ENCODE results near the gene GRIK2.
"Not testable (repeated sequence)": the region's sequence is repeated elsewhere in the genome, so short reads cannot be mapped to it uniquely, and the experiment has no call there.

The GRIK2 gene

DNA sequence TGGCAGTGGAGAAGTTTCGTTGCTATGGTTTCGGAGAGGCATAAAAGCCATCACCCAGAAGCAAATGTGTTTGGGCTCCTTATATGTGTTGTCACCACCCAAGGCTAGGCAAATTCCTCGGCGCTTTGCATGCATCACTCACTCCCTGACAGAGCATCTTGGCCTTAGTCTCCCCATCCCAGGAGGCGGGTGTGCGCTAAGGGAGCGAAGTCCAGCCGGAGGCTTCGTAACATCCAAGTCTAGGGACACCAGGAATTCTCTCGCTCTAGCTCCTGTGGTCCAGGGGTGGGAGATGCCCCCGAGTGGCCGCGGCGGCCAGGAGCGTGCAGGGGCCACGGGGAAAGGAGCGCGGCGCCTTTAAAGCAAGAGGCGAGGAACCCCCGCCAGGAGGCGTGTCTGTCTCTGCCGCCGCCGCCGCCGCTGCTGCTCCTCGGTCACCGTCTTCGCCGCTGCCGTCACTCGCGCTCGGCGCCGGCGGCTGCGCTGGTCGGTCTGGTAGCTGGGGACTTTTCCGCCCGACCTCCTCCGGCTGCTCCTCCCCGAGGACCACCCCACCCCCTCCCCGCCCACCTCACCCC, at the start of gene GRIK2:
TSS of gene GRIK2 (plus strand) at position 458 of the 578 bp plus-strand sequence.
- no CpG with 5 or more reads among the region's 45 CpGs for WGBS (ENCODE audit: insufficient coverage, insufficient read length)
- no peak within 1 kb of the TSS for H3K27ac ChIP-seq (ENCODE audit: low read length)
- H3K4me1 ChIP-seq (ENCODE audit: control insufficient read depth, insufficient read depth, low read length), result no peaks in the 10 kb centered on the region
- no peaks in the 10 kb centered on the region for H3K36me3 ChIP-seq (ENCODE audit: control insufficient read depth, insufficient read depth, low read length)
- H3K9me3 ChIP-seq (ENCODE audit: control insufficient read depth, insufficient read depth, low read length), result no peaks in the 10 kb centered on the region
- H3K4me3 ChIP-seq (ENCODE audit: low read length), result peak within 1 kb of the TSS; percentile 48; the same call in 1 of the 2 replicates
- no peak for DNase-seq (ENCODE audit: low read depth, low spot score)
- peaks cover 7% of the 10 kb centered on the region; the same call in 1 of the 2 replicates for H3K27me3 ChIP-seq (ENCODE audit: control insufficient read depth, insufficient read depth, low read length)

DNA sequence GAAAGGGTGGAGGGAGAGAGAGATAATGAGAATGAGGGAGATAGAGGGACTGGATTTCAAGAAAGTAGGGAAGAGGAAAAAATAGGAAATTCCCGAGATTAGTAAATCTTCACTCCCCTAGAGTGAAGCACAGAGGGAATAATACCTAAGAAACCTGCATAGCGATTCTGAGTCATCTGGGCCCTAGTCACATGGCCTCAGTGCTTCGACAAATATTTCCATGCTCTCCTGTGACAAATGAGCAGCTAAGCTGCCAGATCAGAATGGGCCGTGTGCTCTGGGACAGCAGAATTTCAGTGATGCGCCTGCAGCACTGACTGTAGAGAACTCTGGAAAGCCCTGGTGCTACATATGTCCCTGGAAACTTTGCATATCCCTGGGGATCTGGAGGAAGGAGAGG, 48.6 kb upstream of the GRIK2 start:
- Histone ChIP-seq H3K27ac (ENCODE audit: low read length) (no peak overlapping the region), H3K4me1 (ENCODE audit: control insufficient read depth, insufficient read depth, low read length) (no peaks in the 10 kb centered on the region), H3K9me3 (ENCODE audit: control insufficient read depth, insufficient read depth, low read length) (no peaks in the 10 kb centered on the region), H3K27me3 (ENCODE audit: control insufficient read depth, insufficient read depth, low read length) (no peaks in the 10 kb centered on the region), H3K4me3 (ENCODE audit: low read length) (no peak overlapping the region), H3K36me3 (ENCODE audit: control insufficient read depth, insufficient read depth, low read length) (no peaks in the 10 kb centered on the region)
- no peak for DNase-seq (ENCODE audit: low read depth, low spot score)
- WGBS (ENCODE audit: insufficient coverage, insufficient read length), result no CpG with 5 or more reads among the region's 5 CpGs

DNA sequence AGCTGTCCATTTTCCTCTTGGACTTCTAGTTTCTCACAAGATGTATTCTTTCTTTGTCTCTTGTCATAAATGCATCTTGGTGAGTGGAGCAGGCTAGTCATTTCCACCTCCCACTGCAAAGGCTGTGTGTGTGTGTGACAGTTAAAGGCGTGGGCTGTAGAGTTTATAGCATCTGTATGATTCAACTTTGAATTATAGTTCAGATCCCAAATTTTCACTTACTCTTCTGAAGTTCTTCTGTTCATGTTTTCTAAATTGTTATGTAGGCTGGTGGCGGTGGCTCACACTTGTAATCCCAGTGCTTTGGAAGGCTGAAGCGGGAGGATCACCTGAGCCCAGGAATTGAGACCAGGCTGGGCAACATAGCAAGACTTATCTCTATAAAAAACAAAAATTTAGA, 44.7 kb upstream of the GRIK2 start:
- no peak for DNase-seq (ENCODE audit: low read depth, low spot score)
- no peaks in the 10 kb centered on the region for H3K4me1 ChIP-seq (ENCODE audit: control insufficient read depth, insufficient read depth, low read length)
- no CpG with 5 or more reads among the region's 3 CpGs for WGBS (ENCODE audit: insufficient coverage, insufficient read length)

DNA sequence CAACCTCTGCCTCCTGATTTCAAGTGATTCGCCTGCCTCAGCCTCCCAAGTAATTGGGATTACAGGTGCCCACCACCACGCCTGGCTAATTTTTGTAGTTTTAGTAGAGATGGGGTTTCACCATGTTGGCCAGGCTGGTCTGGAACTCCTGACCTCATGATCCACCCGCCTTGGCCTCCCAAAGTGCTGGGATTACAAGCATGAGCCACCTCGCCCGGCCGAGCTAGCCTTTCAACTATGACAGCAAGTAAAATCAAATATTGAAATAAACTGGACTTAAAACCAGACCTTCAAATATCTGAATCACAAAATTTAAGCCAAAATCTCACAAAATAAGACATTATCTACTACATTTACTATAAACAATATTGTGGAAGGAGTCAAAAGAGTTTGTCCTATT, 42.9 kb upstream of the GRIK2 start:
- WGBS (ENCODE audit: insufficient coverage, insufficient read length), result no CpG with 5 or more reads among the region's 6 CpGs
- not testable (repeated sequence) for H3K27ac ChIP-seq (ENCODE audit: low read length); H3K27me3 ChIP-seq (ENCODE audit: control insufficient read depth, insufficient read depth, low read length); H3K9me3 ChIP-seq (ENCODE audit: control insufficient read depth, insufficient read depth, low read length); H3K4me3 ChIP-seq (ENCODE audit: low read length); H3K4me1 ChIP-seq (ENCODE audit: control insufficient read depth, insufficient read depth, low read length); DNase-seq (ENCODE audit: low read depth, low spot score); H3K36me3 ChIP-seq (ENCODE audit: control insufficient read depth, insufficient read depth, low read length)

More for the DNA sequence above, 44.7 kb upstream of the GRIK2 start:
- Histone ChIP-seq H3K36me3 (ENCODE audit: control insufficient read depth, insufficient read depth, low read length) (no peaks in the 10 kb centered on the region), H3K27ac (ENCODE audit: low read length) (no peak overlapping the region), H3K4me3 (ENCODE audit: low read length) (no peak overlapping the region), H3K27me3 (ENCODE audit: control insufficient read depth, insufficient read depth, low read length) (no peaks in the 10 kb centered on the region), H3K9me3 (ENCODE audit: control insufficient read depth, insufficient read depth, low read length) (no peaks in the 10 kb centered on the region)

DNA sequence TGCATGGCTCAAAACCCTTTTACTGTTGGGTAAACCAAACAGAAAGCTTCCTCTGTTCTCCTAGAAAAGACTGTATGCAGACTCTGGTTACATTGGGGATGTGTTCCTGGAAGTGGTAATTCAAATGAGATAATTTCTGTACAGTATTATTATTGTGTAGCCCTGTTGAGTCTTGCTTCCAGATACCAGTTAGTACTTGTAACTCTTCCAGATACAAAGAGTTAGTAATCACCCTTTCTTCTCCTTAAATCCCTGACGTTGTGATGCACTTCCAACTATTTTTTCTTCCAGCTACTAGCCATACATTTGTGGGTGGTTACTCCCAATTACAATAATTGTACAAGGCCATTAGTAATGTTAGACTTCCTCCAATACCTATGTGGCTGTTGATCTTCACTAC, 42.3 kb upstream of the GRIK2 start:
- no peaks in the 10 kb centered on the region for H3K4me1 ChIP-seq (ENCODE audit: control insufficient read depth, insufficient read depth, low read length)
- H3K27ac ChIP-seq (ENCODE audit: low read length), result no peak overlapping the region
- no peaks in the 10 kb centered on the region for H3K36me3 ChIP-seq (ENCODE audit: control insufficient read depth, insufficient read depth, low read length)
- H3K27me3 ChIP-seq (ENCODE audit: control insufficient read depth, insufficient read depth, low read length), result no peaks in the 10 kb centered on the region
- H3K4me3 ChIP-seq (ENCODE audit: low read length), result no peak overlapping the region
- DNase-seq (ENCODE audit: low read depth, low spot score), result no peak
- no peaks in the 10 kb centered on the region for H3K9me3 ChIP-seq (ENCODE audit: control insufficient read depth, insufficient read depth, low read length)
- WGBS (ENCODE audit: insufficient coverage, insufficient read length), result no CpG with 5 or more reads among the region's 1 CpG

DNA sequence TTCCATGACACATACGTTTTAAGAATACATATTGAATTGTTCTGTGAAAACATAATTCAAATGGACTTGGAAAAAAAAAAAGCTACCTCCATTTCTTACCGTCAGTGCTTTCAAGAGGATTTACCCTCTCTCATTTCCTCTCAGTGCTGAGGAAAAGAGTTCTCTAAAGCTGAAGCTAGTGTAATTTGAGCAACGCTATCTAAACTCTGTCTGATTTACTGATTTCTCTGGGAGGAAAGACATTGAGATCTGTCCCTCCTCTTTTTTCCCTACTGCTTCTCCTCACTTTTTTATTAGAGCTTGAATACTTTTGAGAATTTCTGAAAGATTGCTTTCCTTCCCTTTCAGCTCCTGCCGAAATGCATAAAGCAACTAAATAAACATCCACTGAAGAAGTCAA, 41.2 kb upstream of the GRIK2 start:
- WGBS (ENCODE audit: insufficient coverage, insufficient read length), result no CpG with 5 or more reads among the region's 4 CpGs
- Histone ChIP-seq H3K4me1 (ENCODE audit: control insufficient read depth, insufficient read depth, low read length) (no peaks in the 10 kb centered on the region), H3K27ac (ENCODE audit: low read length) (no peak overlapping the region), H3K36me3 (ENCODE audit: control insufficient read depth, insufficient read depth, low read length) (no peaks in the 10 kb centered on the region), H3K4me3 (ENCODE audit: low read length) (no peak overlapping the region), H3K27me3 (ENCODE audit: control insufficient read depth, insufficient read depth, low read length) (no peaks in the 10 kb centered on the region), H3K9me3 (ENCODE audit: control insufficient read depth, insufficient read depth, low read length) (no peaks in the 10 kb centered on the region)
- no peak for DNase-seq (ENCODE audit: low read depth, low spot score)

DNA sequence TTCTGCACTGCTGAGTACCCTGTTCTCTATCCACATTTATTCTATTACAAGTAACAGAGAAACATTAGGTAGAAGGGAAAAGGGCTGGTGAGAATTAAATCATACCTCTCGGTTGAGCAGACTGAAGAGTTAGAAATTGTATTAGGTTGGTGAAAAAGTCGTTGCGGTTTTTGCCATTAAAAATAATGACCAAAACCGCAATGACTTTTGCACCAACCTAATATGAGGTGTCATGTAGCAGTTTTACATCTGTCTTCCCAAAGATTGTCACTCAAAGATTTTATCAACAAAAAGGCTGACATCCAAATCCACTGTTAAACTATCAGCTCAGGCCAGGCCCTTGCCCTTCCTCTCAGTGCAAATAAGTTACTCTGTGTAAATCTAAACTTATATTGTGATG, 28.3 kb upstream of the GRIK2 start:
- no peaks in the 10 kb centered on the region for H3K27me3 ChIP-seq (ENCODE audit: control insufficient read depth, insufficient read depth, low read length)
- no peaks in the 10 kb centered on the region for H3K36me3 ChIP-seq (ENCODE audit: control insufficient read depth, insufficient read depth, low read length)
- WGBS (ENCODE audit: insufficient coverage, insufficient read length), result 100% methylated on average over 2 of the region's 4 CpGs
- H3K4me3 ChIP-seq (ENCODE audit: low read length), result no peak overlapping the region
- H3K4me1 ChIP-seq (ENCODE audit: control insufficient read depth, insufficient read depth, low read length), result no peaks in the 10 kb centered on the region
- H3K27ac ChIP-seq (ENCODE audit: low read length), result no peak overlapping the region
- H3K9me3 ChIP-seq (ENCODE audit: control insufficient read depth, insufficient read depth, low read length), result no peaks in the 10 kb centered on the region
- no peak for DNase-seq (ENCODE audit: low read depth, low spot score)

DNA sequence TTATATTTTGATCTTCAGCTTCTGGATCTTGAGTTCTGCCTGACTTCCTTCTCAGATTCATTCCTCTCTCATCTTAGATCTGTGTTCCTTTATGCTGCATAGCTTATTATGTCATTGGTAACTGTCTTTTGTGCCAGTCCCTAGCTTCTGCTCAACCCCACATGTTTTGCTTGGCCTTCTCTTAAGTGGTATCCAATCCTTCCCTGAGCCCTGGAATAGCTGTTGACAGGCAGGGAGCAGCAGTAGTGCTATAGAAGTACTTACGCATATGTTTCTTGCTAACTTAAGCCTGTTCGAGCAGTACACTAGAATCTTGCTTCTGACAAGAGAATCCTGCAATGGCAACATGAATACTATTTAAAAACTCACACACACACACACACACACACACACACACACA, 13.6 kb upstream of the GRIK2 start:
- Histone ChIP-seq H3K9me3 (ENCODE audit: control insufficient read depth, insufficient read depth, low read length) (no peaks in the 10 kb centered on the region), H3K4me3 (ENCODE audit: low read length) (no peak overlapping the region), H3K4me1 (ENCODE audit: control insufficient read depth, insufficient read depth, low read length) (no peaks in the 10 kb centered on the region), H3K27ac (ENCODE audit: low read length) (no peak overlapping the region), H3K27me3 (ENCODE audit: control insufficient read depth, insufficient read depth, low read length) (no peaks in the 10 kb centered on the region), H3K36me3 (ENCODE audit: control insufficient read depth, insufficient read depth, low read length) (no peaks in the 10 kb centered on the region)
- no CpG with 5 or more reads among the region's 2 CpGs for WGBS (ENCODE audit: insufficient coverage, insufficient read length)
- no peak for DNase-seq (ENCODE audit: low read depth, low spot score)

DNA sequence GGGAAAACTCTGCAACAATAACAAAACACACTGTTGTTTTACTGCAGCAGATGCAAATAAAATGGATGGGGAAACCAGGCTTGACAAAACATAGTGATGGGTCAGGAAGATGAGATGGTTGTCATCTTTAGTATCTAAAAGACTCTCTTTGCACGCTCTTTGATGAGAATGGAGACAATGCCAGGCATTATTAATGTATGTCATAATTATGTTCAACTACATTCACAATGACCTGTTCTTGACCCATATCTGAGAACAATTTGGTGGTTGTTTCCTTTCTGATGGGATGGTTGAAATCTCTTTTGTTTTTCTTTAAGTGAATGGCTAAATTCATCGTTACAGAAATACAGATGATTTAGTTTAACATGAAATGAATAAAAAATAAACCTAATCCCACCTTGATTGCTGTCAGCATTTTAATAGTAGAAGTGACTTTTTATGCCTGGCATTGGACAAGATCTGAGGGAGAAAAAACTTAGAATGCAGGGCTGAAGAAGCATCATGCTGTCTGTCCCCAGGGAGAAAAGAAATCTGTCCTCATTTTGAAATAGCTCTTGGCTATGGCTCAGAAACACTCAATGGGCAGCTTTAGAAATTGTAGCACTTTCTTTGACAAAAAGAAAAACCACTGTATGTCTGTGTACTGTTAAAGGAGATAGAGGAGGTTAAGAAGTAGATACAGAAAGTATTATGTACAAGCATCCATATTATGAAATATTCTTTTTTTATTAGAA, 12.4 kb upstream of the GRIK2 start:
- Histone ChIP-seq H3K4me1 (ENCODE audit: control insufficient read depth, insufficient read depth, low read length) (no peaks in the 10 kb centered on the region), H3K27ac (ENCODE audit: low read length) (no peak overlapping the region), H3K9me3 (ENCODE audit: control insufficient read depth, insufficient read depth, low read length) (no peaks in the 10 kb centered on the region), H3K36me3 (ENCODE audit: control insufficient read depth, insufficient read depth, low read length) (no peaks in the 10 kb centered on the region), H3K27me3 (ENCODE audit: control insufficient read depth, insufficient read depth, low read length) (no peaks in the 10 kb centered on the region), H3K4me3 (ENCODE audit: low read length) (no peak overlapping the region)
- no CpG with 5 or more reads among the region's 2 CpGs for WGBS (ENCODE audit: insufficient coverage, insufficient read length)
- no peak for DNase-seq (ENCODE audit: low read depth, low spot score)

DNA sequence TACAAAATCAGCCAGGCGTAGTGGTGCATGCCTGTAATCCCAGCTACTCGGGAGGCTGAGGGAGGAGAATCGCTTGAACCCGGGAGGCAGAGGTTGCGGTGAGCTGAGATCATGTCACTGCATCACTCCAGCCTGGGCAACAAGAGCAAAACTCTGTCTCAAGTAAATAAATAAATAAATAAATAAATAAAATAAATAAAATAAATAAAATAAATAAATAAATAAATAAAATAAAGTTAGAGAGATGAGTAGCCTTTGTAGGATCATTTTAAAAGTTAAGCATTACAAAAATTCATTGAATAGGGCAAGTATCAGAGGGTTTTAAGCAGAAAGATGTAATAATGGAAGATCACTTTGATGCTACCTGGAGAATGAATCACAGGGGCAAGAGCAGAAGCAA, 9.8 kb upstream of the GRIK2 start:
- H3K36me3 ChIP-seq (ENCODE audit: control insufficient read depth, insufficient read depth, low read length); H3K27ac ChIP-seq (ENCODE audit: low read length); H3K9me3 ChIP-seq (ENCODE audit: control insufficient read depth, insufficient read depth, low read length); DNase-seq (ENCODE audit: low read depth, low spot score); H3K4me3 ChIP-seq (ENCODE audit: low read length); H3K4me1 ChIP-seq (ENCODE audit: control insufficient read depth, insufficient read depth, low read length); H3K27me3 ChIP-seq (ENCODE audit: control insufficient read depth, insufficient read depth, low read length): not testable (repeated sequence)
- no CpG with 5 or more reads among the region's 5 CpGs for WGBS (ENCODE audit: insufficient coverage, insufficient read length)

DNA sequence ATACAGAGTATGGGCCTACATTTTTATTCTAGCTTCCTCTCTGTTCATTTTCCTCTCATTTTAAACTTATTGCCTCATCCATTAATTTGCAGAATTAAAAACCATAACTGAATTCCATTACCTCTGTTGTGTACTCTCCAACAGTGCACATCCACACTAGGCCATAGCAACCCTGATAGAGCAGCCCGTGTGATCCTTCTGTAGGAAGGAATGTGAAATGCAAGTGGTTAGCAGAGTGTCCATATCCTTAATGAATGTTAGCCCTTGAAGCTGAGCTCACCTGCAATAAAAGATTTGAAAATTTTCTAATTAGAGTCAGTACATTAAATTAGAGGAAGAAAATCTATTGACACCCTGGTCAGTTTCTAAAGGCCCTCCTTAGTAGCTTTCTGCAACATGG, 6.5 kb upstream of the GRIK2 start:
- no peak for DNase-seq (ENCODE audit: low read depth, low spot score)
- no peak overlapping the region for H3K4me3 ChIP-seq (ENCODE audit: low read length)
- WGBS (ENCODE audit: insufficient coverage, insufficient read length), result no CpG with 5 or more reads among the region's 1 CpG

More for the DNA sequence above, 6.5 kb upstream of the GRIK2 start:
- H3K36me3 ChIP-seq (ENCODE audit: control insufficient read depth, insufficient read depth, low read length), result no peaks in the 10 kb centered on the region
- no peaks in the 10 kb centered on the region for H3K9me3 ChIP-seq (ENCODE audit: control insufficient read depth, insufficient read depth, low read length)
- no peaks in the 10 kb centered on the region; the same call in 1 of the 2 replicates for H3K27me3 ChIP-seq (ENCODE audit: control insufficient read depth, insufficient read depth, low read length)
- H3K27ac ChIP-seq (ENCODE audit: low read length), result no peak overlapping the region
- no peaks in the 10 kb centered on the region for H3K4me1 ChIP-seq (ENCODE audit: control insufficient read depth, insufficient read depth, low read length)
